ENCODE data around the gene AOPEP. TPM values are rescaled to one million over a fixed set of nuclear protein-coding genes. Genes with fewer than 3 reads are reported as not detected.

AOPEP gene
- total RNA-seq, 4 donors from 2014 or later, result 149 to 306 (median 193) TPM

DNA sequence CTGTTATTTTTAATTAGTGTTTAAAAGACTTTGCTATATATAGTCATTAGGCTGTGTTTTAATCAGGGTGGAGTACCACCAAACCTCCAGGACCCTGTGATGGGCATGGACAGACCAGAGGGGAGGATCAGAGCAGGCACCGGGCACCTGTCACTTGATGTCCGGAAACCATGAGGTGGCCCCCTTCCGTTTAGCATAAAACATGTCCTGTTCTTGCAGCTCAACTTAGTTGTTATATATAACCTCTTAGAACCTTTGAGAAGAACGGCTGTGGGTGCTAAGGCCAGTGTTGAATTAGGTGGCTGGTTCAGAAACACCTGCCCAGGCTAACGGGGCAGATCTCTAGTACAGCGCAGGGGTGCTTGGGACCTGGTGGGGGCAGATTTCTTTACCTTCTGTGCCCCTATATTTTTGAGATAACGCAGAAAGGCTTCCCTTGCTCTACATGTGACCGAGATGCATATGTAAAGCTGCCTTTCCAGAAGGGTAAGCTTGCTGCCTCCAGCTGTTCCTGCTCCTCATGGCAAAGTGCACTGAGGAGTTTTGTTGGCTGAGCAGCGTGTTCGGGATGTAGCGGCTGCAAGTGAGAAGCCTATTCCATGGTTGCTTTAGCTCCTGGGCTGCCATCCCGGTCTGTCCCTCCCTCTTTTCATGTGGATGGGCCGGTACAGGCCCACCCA lies 335.6 kb downstream of the AOPEP start:
- no peaks in the 10 kb centered on the region for H3K9me3 ChIP-seq
- H3K27ac ChIP-seq, result peak overlapping the region; percentile 48
- H3K4me3 ChIP-seq, result no peak overlapping the region
- 45% methylated on average over 13 of the region's 13 CpGs for WGBS
- no peaks in the 10 kb centered on the region for H3K27me3 ChIP-seq
- no peak for DNase-seq (ENCODE audit: low spot score in 2 of 2)
- peaks cover 90% of the 10 kb centered on the region for H3K4me1 ChIP-seq
- H3K36me3 ChIP-seq, result peaks cover 34% of the 10 kb centered on the region
- TF ChIP-seq EP300 (IDR thresholded peaks at IDR 0.05) (no peak), POLR2AphosphoS5 (IDR thresholded peaks at IDR 0.05) (no peak), POLR2A (IDR thresholded peaks at IDR 0.05) (no peak)
- TF ChIP-seq, protein P1, sequence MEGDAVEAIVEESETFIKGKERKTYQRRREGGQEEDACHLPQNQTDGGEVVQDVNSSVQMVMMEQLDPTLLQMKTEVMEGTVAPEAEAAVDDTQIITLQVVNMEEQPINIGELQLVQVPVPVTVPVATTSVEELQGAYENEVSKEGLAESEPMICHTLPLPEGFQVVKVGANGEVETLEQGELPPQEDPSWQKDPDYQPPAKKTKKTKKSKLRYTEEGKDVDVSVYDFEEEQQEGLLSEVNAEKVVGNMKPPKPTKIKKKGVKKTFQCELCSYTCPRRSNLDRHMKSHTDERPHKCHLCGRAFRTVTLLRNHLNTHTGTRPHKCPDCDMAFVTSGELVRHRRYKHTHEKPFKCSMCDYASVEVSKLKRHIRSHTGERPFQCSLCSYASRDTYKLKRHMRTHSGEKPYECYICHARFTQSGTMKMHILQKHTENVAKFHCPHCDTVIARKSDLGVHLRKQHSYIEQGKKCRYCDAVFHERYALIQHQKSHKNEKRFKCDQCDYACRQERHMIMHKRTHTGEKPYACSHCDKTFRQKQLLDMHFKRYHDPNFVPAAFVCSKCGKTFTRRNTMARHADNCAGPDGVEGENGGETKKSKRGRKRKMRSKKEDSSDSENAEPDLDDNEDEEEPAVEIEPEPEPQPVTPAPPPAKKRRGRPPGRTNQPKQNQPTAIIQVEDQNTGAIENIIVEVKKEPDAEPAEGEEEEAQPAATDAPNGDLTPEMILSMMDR (IDR thresholded peaks at IDR 0.05), result no peak

DNA sequence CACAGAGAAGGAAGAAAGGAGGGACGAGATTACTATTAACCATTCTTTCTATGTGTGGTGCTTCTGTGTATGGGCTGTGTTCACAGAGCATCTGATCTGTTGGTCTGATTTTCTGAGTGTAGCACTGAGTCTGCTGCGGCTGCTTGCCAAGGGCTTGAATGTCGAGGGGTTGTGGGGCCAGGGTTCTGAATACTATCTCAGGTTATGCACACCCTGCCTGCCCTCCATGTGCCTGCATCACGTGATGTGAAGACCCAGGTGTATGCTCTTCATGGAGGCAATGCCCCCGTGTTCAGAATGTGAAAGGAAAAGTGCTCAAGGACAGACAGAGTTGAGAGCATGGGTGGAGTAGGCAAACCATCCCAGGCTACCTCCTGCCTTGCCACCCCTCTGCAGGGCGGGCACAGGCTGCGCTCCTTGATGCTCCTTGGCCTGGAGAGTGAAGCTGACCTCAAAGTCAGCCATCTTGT lies 336.1 kb downstream of the AOPEP start:
- Histone ChIP-seq H3K4me1 (peaks cover 84% of the 10 kb centered on the region), H3K36me3 (peaks cover 38% of the 10 kb centered on the region), H3K27ac (peak overlapping the region; percentile 48), H3K9me3 (no peaks in the 10 kb centered on the region), H3K4me3 (no peak overlapping the region), H3K27me3 (no peaks in the 10 kb centered on the region)
- no peak for DNase-seq (ENCODE audit: low spot score in 2 of 2)
- 43% methylated on average over 6 of the region's 7 CpGs for WGBS
- no peak for TF ChIP-seq EP300 (IDR thresholded peaks at IDR 0.05)
- no peak for TF ChIP-seq POLR2AphosphoS5 (IDR thresholded peaks at IDR 0.05)
- TF ChIP-seq POLR2A (IDR thresholded peaks at IDR 0.05), result no peak
- TF ChIP-seq, protein P1 (IDR thresholded peaks at IDR 0.05), result no peak

DNA sequence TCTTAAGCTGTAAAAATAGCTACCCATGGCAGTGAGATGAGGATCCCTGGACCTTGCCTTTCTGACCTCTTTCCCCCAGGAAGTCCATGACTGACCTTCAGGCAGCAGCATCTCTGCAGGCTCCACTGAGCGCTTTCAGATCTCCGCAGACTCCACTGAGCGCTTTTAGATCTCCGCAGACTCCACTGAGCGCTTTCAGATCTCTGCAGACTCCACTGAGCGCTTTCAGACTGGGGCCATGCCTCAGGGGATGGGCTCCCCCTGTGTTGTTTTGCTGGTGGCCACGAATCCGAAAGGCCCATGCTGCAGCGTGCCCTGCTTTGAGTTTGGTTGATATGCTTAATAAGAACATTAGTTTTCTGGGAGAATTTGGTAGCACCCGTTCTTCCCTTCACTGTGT lies 336.8 kb downstream of the AOPEP start:
- H3K9me3 ChIP-seq, result no peaks in the 10 kb centered on the region
- H3K27me3 ChIP-seq, result no peaks in the 10 kb centered on the region
- peaks cover 80% of the 10 kb centered on the region for H3K4me1 ChIP-seq
- TF ChIP-seq POLR2A (IDR thresholded peaks at IDR 0.05) (no peak), EP300 (IDR thresholded peaks at IDR 0.05) (no peak), POLR2AphosphoS5 (IDR thresholded peaks at IDR 0.05) (no peak)
- TF ChIP-seq, protein P1 (IDR thresholded peaks at IDR 0.05), result no peak
- H3K36me3 ChIP-seq, result peaks cover 42% of the 10 kb centered on the region
- no peak for DNase-seq (ENCODE audit: low spot score in 2 of 2)
- 93% methylated on average over 10 of the region's 10 CpGs for WGBS
- H3K27ac ChIP-seq, result peak overlapping the region; percentile 48
- no peak overlapping the region for H3K4me3 ChIP-seq

DNA sequence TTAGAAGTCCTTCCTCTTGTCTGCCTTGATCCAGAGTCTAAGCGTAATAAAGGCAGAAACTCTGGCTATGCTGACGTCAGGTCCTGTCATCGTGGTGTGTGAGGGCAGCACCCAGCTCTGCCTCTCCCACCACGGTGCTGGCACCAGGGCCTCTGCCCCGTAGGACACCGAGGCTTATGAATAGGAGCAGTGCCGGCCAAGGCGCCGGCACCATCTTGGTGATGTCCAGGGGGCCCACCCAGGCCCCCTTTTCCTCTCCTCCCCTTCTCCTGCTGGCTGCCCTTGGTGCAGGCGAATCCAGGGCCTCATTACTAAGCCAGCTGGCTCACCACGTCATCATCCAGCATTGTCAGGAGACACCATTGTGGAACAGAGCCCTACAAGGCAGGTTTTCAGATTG lies 338.7 kb downstream of the AOPEP start:
- WGBS, result 65% methylated on average over 11 of the region's 11 CpGs
- peaks cover 55% of the 10 kb centered on the region for H3K36me3 ChIP-seq
- H3K4me3 ChIP-seq, result no peak overlapping the region
- no peak for DNase-seq (ENCODE audit: low spot score in 2 of 2)
- peak overlapping the region; percentile 48 for H3K27ac ChIP-seq
- no peak for TF ChIP-seq EP300 (IDR thresholded peaks at IDR 0.05)
- no peak for TF ChIP-seq POLR2A (IDR thresholded peaks at IDR 0.05)
- TF ChIP-seq, protein P1 (IDR thresholded peaks at IDR 0.05), result no peak
- no peak for TF ChIP-seq POLR2AphosphoS5 (IDR thresholded peaks at IDR 0.05)
- H3K4me1 ChIP-seq, result peaks cover 70% of the 10 kb centered on the region
- no peaks in the 10 kb centered on the region for H3K27me3 ChIP-seq
- no peaks in the 10 kb centered on the region for H3K9me3 ChIP-seq

DNA sequence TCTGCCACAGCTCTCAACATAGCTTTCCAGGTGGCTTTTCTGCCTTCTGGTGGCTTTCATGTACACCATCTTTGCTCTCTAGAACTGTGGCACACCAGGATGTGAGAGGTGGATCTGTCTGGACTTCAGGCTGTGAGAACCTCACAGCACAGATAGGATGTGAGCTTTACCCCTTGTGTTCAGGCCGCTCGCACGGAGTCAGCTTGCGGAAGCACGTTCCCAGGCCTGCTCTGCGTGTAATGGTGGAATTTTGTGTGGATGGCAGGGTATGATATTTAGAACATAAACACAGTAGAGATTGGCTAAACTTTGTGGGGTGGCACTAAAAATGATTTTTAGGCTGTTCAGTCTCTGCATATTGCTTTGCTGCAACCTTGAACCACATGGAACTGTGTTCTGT lies 340.6 kb downstream of the AOPEP start:
- Histone ChIP-seq H3K4me3 (no peak overlapping the region), H3K27me3 (no peaks in the 10 kb centered on the region), H3K36me3 (peaks cover 50% of the 10 kb centered on the region), H3K4me1 (peaks cover 69% of the 10 kb centered on the region), H3K27ac (no peak overlapping the region), H3K9me3 (no peaks in the 10 kb centered on the region)
- WGBS, result 99% methylated on average over 6 of the region's 6 CpGs
- TF ChIP-seq, protein P1 (IDR thresholded peaks at IDR 0.05), result no peak
- TF ChIP-seq EP300 (IDR thresholded peaks at IDR 0.05), result no peak
- TF ChIP-seq POLR2A (IDR thresholded peaks at IDR 0.05), result no peak
- TF ChIP-seq POLR2AphosphoS5 (IDR thresholded peaks at IDR 0.05), result no peak
- no peak for DNase-seq (ENCODE audit: low spot score in 2 of 2)

Data from suprapubic skin (tissue), 4 donors.